GM18498 (cell line): ENCODE measurements around the gene DESI1.
"Not testable (repeated sequence)": the region's sequence is repeated elsewhere in the genome, so short reads cannot be mapped to it uniquely, and the experiment has no call there.

Experiments
- ATAC-seq: cut with Tn5 transposase; IDR thresholded peaks from one replicate; pipeline ENCODE4 v1.9.1; 2021; ENCODE audit warnings: mild to moderate bottlenecking, moderate library complexity; ENCODE audit not compliant: unreplicated experiment

DESI1 gene

DNA sequence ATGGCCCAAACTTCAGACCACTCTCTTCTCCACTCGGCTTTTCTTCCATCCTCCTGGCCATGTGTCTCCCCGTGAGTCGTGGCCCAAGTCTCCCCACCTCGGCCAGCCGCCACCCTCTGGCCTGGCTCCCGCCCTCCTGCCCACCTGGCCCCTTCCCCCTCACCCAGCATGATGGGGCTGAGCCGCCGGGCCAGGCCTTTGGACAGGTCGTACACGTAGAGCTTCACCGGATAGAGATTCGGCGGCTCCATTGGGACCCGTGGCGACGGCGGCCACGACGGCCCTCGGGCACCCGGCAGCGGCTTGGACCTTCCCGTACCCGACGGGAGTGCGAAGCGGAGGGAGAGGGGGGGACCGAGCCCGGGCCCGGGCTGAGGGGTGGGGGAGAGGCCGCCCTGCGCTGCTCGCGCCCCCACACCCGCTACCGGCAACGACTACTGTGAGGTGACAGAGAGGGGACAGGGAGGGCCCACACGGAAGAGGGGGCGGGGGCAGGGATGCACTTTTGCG lies at the start of gene DESI1:
Gene DESI1 (minus strand): TSS at position 455 of the 510 bp plus-strand sequence. CDS start 204 bp downstream, at position 251.
- no peak for ATAC-seq

DNA sequence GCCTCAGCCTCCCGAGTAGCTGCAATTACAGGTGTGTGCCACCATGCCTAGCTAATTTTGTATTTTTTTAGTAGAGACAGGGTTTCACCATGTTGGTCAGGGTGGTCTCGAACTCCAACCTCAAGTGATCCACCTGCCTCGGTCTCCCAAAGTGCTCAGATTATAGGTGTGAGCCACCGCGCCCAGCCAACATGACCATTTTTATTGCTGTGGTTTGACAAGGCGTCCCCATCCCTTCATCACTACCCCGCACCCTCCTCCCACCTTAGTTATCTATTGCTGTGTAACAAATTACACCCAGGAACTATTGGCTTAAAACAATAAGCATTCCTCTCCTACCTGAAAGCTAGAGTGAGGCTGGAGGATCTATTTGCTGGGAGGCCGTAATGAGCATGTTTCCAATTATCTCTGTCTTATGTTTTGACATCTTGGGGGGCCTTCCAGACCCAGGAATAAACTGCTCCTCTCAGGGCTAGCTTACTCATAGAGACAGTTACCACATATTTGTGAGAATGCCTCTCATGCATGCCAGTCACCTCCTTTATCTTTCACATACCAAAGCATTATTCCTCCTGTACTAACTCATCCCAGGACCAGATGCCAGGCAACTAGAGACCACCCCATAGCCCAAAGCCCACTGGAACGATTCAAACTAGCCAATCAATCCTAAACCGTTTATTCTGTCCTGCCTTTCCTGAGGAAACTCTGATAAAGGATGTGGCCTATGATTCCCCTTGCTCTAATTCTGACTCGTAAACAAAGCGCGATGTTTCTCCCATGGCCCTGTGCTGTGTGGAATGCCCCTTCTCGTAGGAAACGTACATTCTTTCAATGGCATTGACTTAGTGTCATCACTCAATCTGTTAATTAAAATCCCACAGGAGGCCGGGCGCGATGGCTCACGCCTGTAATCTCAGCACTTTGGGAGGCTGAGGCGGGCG lies 48.4 kb upstream of the DESI1 start:
- no peak for ATAC-seq

DNA sequence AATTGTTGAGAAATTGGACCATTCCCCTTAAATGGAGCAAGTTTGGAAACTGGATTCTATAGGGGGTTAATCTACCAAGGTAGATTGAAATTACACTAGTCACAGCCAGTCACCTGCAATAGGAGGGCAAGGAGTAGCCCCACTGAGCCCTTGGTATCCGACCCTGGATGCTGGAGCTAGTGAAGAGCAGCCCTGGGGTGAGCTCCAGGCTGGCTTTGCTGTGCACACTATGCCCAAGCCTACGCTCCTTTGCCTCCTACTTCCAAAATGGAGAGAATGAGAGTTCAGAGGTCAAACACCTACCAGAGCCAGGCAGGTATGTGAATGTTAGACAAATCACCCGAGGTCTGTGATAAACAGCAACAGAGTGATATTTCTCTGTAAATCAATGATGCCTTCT lies 44.1 kb upstream of the DESI1 start:
- ATAC-seq: no peak

DNA sequence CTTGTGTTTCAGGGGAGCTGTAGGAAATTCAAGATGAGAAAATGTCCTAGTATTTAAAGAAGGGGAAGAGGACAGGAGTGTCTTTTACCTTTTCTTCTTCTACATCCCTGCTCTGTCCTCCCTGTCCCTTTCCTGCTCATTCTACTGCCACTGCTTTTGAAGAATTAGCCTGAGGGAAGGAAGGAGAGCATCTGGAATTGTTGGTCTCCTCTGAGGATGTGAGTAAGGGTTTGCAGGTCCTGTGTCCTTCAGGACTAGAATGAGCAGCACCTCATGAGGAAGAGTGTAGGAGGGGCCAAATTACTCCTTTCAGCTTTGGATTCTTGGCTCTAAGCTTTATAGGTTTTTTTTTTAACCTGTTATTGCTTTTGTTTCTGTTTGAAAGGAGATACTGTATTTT lies 43.6 kb upstream of the DESI1 start:
- no peak for ATAC-seq

DNA sequence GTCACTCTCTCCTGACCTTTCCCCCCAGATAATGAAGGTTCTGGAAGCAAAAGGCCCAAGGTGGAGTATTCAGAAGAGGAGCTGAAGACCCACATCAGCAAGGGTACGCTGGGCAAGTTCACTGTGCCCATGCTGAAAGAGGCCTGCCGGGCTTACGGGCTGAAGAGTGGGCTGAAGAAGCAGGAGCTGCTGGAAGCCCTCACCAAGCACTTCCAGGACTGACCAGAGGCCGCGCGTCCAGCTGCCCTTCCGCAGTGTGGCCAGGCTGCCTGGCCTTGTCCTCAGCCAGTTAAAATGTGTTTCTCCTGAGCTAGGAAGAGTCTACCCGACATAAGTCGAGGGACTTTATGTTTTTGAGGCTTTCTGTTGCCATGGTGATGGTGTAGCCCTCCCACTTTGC lies 42.8 kb upstream of the DESI1 start:
- not testable (repeated sequence) for ATAC-seq

DNA sequence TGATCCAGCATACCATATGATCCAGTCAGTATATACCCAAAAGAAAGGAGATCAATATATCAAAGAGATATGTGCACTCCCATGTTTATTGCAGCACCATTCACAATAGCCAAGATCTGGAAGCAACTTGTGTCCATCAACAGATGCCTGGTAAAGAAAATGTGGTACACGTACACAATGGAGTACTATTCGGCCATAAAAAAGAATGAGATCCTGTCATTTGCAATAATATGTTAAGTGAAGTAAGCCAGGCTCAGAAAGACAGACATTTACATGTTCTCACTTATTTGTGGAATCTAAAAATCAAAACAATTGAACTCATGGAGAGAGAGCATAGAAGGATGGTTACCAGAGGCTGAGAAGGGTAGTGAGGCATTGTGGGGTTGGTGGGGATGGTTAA lies 40.9 kb upstream of the DESI1 start:
- no peak for ATAC-seq

DNA sequence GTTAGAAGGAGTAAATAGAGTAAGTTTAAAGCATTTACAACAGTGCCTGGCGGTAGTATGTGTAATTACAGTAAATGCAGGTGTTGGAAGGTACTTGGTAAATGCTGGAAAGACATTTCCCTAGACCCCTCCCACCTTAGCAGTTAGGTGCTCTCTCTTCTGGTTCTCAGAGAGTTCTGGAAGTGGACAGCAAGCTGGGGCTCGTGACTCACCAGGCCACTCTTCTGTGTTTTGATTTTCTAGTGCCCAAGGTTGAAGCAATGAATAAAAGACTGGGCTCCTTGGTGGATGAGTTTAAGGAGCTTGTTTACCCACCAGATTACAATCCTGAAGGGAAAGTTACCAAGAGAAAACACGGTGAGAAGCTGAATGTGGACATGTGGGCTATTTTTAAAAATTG lies 40.2 kb upstream of the DESI1 start:
- no peak for ATAC-seq

DNA sequence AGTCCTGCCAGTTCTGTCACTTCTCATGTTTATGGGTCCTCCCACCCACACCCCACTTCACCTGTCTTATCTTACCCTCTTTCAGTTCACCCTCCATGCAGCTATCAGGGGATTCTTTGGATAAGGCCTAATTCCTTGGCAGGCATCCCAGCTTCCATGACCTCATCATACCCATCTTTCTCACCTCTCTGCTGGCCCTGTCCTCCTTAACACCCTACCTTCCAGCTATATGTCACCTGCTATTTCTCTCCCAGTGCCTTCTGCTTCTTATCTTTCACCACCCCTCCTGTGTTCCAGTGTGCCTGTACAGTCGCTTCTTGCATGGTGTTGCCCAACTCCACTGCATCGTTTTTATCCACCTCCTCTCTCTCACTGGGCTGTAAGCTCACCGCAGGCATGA lies 39.6 kb upstream of the DESI1 start:
- no peak for ATAC-seq

DNA sequence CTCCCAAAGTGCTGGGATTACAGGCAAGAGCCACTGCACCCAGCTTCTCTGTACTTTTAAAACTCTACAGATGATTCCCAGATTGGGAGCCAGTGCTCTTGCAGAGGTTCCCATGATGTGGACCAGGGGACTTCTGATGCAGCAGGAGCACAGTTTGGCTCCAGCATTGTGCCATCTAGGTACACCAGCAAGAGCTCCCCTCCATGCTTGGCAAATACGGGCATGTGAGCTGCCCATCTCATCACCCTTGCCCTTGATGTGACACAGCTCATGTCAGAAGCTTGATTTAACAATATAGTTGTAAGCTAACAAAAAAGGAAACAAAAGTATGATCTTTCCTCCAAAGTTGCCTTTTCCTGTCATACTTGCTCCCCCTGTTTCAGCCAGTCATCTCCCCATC lies 39.1 kb upstream of the DESI1 start:
- ATAC-seq: no peak

DNA sequence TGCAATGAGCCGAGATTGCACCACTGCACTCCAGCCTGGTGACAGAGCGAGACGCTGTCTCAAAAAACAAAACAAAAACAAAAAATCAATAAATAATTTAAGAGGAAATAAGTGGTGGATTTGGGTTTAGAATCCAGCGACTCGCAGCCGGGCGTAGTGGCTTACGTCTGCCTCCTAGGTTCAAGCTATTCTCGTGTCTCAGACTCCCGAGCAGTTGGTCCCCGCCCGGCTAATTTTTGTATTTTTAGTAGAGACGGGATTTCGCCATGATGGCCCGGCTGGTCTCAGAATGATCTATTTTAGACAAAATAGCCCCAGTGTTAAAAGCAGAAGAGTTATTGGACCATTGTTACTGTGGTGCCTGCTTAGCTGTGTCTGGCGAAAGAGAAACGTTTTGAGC lies 38.0 kb upstream of the DESI1 start:
- ATAC-seq: no peak

DNA sequence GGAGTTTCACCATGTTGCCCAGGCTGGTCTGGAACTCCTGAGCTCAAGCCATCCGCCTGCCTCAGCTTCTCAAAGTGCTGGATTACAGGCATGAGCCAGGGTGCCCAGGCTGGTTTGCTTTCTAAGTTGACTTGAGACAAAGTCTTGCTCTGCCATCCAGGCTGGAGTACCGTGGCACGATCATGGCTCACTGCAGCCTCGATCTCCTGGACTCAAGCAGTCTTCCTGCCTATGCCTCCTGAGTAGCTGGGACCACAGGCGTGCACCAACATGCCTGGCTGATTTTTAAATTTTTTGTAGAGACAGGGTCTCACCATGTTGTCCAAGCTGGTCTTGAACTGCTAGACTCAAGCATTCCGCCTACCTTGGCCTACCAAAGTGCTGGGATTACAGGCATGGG lies 36.9 kb upstream of the DESI1 start:
- ATAC-seq: no peak

DNA sequence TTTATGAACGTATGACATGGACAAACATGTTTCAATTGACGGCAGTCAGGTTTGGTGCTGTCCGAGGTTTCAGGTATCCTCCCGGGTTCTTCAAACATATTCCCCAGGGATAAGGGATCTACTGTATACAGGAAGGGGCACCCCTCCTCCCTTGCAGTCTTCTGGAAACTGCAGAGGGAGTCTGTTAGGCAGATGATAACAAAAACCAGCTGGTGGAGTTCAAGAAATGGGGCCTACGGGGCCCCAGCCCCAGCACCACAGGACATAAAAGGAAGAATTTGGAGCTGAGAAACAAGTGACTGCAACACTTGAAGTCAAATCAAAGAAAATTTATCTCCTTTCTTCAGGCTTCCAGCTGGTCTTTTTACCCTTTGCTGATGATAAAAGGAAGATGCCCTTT lies 35.7 kb upstream of the DESI1 start:
- ATAC-seq: no peak

DNA sequence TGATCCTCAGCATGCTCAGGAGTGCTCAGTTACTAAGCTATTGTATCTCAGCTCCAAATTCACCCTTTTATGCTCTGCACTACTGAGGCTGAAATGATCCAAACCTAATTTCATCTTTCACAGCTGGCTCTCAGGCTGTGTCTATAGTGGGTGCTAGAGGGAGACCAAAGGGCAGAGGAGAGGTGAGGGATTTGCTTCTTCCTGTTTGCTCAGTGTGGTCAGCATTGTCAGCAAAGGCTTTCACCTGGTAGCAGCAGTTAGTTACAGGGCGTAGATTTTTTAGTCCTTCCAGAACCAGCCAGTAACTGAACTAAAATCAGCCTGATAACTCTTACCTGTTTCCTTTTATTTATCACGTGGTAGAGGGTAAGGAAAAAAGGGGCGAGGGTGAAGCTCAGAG lies 33.5 kb upstream of the DESI1 start:
- no peak for ATAC-seq

DNA sequence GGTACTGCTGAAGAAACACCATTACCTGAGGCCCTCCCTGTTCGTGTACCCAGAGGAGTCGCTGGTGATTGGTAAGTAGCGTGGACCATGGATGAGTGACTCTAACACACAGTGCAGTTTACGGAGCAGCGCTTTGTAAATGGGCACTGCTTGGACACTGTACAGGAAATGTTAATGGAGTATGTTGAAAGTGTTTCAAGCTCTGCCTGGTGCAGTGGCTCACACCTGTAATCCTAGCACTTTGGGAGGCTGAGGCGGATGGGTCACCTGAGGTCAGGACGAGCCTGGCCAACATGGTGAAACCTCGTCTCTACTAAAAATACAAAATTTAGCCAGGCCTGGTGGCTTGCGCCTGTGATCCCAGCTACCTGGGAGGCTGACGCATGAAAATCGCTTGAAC lies 30.0 kb upstream of the DESI1 start:
- ATAC-seq: no peak

DNA sequence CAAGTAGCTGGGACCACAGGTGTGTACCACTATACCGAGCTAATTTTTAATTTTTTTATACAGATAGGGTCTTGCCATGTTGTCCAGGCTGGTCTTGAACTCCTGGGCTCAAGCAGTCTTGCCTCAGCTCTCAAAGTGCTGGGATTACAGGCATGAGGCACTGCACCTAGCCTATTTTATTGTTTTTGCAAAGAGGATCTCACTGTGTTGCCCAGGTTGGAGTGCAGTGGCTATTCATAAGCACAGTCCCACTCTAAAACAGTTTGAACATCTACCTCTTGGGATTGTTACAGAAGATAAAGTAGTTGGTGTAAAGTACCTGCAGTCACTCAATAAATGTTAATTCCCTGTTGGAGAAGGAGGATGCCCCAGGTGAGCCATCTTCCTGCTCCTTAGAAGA lies 29.4 kb upstream of the DESI1 start:
- ATAC-seq: no peak

DNA sequence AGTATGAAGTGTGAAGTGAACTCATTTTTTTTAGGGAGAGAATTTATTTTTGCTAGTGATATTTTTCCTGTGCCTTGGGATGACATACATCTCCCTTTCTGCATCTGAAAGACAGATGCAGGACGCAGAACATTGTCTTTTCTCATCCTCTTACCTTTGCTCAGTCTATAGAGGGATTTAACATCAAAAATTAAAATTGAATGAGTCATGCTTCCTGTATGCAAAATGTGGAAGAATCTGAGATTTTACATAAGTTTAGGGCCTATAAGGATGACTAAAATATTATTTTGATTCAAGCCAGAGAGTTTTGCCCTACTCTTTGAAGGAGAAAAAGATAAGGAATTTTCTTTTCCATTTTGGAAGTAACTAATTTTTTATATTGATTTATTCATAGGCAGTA lies 27.6 kb upstream of the DESI1 start:
- ATAC-seq: no peak

DNA sequence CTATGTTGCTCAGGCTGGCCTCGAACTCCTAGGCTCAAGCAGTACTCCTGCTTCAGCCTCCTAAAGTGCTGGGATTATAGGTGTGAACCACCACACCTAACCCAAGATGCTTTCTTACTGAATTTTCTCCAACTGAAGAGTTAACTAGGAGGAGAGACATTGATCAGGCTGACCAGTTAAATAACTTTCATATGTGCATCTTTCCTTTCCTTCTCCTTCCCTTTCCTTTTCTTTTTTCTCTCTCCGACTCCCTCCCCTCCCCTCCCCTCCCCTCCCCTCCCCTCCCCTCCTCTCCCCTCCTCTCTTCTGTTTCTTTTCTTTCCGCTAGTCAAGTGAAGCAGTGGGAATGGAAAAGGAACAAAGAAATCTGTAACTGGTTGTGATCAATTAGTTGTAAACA lies 26.9 kb upstream of the DESI1 start:
- ATAC-seq: no peak

DNA sequence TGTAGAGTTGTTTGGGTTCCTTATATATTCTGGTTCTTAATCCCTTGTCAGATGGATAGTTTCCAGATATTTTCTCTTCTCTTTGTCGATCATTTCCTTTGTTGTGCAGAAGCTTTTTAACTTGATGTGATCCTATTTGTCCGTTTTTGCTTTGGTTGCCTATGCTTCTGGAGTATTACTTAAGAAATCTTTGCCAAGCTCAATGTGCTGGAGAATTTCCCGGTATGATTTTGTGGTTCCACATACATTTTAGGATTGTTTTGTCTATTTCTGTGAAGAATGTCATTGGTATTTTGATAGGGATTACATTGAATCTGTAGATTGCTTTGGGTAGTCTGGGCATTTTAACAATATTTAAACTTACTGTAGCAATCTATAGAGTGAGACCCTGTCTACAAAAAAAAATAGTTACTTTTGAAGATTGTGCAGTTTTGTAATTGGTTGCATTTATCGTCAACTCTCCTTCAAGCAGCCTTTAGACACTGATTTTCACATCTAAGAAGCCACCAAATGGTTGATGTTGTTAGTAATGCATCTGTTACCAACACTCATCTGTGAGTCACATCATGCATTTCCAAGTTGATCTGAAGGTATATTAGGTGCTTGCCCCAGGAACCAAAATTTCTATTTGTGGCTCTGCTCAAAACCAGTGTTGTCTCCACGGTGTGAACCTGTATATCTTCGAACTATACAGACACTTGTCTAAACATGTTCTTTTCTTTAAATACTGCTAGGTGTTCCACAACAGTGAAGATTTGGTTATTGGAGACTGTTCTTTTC lies 21.7 kb upstream of the DESI1 start:
- ATAC-seq: no peak

DNA sequence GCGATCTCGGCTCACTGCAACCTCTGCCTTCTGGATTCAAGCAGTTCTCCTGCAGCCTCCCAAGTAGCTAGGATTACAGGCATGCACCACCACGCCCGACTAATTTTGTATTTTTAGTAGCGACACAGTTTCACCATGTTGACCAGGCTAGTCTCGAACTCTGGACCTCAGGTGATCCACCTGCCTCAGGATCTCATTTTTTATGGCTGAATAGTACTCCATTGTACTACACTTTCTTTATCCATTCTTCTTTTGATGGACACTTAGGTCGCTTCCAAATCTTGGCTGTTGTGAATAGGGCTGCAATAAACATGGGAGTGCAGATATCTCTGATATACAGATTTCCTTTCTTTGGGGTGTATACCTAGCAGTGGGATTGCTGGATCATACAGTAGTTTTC lies 21.0 kb upstream of the DESI1 start:
- ATAC-seq: no peak

DNA sequence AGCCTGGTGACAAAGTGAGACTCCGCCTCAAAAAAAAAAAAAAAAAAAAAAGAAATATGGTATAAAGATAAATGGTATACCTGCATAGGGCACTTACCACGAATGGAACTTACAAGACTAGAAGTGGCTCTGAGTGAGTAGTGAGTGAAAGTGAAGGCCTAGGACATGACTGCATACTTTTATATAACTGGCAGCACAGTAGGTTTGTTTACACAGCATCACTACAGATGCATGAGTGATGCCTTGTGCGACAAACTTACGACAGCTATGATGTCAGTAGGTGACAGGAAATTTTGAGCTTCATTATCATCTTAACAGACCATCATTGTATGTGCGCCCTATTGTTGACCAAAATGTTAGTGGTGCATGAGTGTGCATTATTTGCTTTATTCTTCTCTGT lies 17.9 kb upstream of the DESI1 start:
- ATAC-seq: no peak

DNA sequence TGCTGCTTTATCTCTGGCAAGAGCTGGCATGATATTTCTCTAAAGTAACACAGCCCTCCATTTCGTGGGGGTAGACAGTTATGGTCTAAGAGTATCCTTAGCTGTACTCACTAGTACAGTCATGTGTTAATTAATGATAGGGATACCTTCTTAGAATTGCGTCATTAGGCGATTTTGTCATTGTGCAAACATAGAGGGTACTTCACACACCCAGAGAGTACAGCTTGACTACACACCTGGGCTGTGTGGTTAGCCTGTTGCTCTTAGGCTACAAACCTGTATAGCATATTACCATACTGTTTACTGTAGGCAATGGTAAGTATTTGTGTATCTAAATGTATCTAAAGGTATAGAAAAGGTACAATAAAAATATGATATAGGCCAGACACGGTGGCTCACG lies 17.3 kb upstream of the DESI1 start:
- ATAC-seq: no peak

DNA sequence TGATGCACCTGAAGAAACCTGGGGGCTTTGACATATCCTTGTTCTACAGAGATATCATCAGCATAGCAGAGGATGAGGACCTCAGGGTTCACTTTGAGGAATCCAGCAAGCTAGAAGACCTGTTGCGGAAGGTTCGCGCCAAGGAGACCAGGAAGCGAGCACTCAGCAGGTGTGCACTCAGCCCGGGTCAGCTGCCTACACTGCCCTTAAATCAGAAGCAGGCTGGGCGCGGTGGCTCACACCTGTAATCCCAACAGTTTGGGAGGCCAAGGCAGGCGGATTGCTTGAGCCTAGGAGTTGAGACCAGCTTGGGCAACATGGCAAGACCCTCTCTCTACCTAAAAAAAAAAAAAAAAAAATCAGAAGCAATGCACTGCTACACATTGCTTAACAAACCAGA lies 16.8 kb upstream of the DESI1 start:
- ATAC-seq: not testable (repeated sequence)
